Measurements from ENCODE around the gene ADGRB3.

DNA sequence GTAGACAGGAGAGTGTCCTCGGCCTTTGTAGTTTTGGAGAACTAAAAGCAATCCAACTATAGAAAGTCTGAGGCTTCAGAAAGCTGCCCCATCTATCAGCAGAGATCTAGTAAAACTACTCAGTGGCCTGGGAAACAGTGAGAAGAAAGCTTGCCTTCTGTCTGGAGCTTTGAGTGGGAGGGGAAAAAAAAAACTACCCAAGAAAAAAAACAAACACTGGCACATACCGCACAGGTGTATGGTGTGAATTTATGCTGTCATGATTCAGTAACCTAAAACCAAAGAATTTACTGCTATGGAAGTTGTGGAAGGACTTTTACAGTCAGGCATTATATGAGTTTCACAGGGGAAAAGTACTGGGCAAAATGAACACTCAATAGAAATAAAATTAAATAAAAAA, 280.5 kb downstream of the ADGRB3 start:
- TF ChIP-seq, protein P1, sequence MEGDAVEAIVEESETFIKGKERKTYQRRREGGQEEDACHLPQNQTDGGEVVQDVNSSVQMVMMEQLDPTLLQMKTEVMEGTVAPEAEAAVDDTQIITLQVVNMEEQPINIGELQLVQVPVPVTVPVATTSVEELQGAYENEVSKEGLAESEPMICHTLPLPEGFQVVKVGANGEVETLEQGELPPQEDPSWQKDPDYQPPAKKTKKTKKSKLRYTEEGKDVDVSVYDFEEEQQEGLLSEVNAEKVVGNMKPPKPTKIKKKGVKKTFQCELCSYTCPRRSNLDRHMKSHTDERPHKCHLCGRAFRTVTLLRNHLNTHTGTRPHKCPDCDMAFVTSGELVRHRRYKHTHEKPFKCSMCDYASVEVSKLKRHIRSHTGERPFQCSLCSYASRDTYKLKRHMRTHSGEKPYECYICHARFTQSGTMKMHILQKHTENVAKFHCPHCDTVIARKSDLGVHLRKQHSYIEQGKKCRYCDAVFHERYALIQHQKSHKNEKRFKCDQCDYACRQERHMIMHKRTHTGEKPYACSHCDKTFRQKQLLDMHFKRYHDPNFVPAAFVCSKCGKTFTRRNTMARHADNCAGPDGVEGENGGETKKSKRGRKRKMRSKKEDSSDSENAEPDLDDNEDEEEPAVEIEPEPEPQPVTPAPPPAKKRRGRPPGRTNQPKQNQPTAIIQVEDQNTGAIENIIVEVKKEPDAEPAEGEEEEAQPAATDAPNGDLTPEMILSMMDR (IDR thresholded peaks at IDR 0.05), result no peak
- no peak for TF ChIP-seq POLR2A (IDR thresholded peaks at IDR 0.05)

Measured in lower leg skin (tissue), 3 donors.